ENCODE results near the gene CHSY1. TPM values are rescaled to one million over a fixed set of nuclear protein-coding genes. Genes with fewer than 3 reads are reported as not detected.
A peak's percentile ranks its signal among the peaks of the same experiment; 100 is the strongest.

The CHSY1 gene
- total RNA-seq, 1 experiment from 2014 or later = 59.1 TPM

DNA sequence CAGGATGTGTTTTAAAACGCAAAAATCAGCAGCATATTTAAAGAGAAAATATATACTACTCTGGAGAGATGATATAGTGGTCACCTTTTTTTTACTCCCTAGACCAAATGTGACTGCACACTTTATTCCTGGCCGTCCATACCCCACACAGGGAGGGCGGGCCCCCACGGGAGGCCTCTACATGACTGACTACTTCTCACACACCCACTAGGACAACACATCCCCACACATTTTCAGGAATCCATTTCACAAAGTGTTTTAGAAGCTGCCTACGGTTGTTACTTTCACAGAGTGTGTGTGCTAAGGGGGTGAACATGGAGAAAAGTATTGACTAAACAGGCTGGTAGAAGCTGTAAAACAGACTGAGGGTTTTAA lies 67.9 kb downstream of the CHSY1 start (continued):
- TF ChIP-seq, protein P1, sequence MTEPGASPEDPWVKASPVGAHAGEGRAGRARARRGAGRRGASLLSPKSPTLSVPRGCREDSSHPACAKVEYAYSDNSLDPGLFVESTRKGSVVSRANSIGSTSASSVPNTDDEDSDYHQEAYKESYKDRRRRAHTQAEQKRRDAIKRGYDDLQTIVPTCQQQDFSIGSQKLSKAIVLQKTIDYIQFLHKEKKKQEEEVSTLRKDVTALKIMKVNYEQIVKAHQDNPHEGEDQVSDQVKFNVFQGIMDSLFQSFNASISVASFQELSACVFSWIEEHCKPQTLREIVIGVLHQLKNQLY (CRISPR knock-in tag; IDR thresholded peaks at IDR 0.05) = no peak
- TF ChIP-seq FOXJ3 (CRISPR knock-in tag; IDR thresholded peaks at IDR 0.05; ENCODE audit: borderline replicate concordance) = no peak
- no peak for TF ChIP-seq PRRX2 (CRISPR knock-in tag; IDR thresholded peaks at IDR 0.05)
- TF ChIP-seq NR3C1 (CRISPR knock-in tag; conservative IDR thresholded peaks at IDR 0.05; ENCODE audit: low read depth) = no peak
- TF ChIP-seq, protein P2, sequence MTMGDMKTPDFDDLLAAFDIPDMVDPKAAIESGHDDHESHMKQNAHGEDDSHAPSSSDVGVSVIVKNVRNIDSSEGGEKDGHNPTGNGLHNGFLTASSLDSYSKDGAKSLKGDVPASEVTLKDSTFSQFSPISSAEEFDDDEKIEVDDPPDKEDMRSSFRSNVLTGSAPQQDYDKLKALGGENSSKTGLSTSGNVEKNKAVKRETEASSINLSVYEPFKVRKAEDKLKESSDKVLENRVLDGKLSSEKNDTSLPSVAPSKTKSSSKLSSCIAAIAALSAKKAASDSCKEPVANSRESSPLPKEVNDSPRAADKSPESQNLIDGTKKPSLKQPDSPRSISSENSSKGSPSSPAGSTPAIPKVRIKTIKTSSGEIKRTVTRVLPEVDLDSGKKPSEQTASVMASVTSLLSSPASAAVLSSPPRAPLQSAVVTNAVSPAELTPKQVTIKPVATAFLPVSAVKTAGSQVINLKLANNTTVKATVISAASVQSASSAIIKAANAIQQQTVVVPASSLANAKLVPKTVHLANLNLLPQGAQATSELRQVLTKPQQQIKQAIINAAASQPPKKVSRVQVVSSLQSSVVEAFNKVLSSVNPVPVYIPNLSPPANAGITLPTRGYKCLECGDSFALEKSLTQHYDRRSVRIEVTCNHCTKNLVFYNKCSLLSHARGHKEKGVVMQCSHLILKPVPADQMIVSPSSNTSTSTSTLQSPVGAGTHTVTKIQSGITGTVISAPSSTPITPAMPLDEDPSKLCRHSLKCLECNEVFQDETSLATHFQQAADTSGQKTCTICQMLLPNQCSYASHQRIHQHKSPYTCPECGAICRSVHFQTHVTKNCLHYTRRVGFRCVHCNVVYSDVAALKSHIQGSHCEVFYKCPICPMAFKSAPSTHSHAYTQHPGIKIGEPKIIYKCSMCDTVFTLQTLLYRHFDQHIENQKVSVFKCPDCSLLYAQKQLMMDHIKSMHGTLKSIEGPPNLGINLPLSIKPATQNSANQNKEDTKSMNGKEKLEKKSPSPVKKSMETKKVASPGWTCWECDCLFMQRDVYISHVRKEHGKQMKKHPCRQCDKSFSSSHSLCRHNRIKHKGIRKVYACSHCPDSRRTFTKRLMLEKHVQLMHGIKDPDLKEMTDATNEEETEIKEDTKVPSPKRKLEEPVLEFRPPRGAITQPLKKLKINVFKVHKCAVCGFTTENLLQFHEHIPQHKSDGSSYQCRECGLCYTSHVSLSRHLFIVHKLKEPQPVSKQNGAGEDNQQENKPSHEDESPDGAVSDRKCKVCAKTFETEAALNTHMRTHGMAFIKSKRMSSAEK (CRISPR knock-in tag; IDR thresholded peaks at IDR 0.05; ENCODE audit: borderline replicate concordance) = no peak
- no peak for TF ChIP-seq JUN (CRISPR knock-in tag; IDR thresholded peaks at IDR 0.05)
- TF ChIP-seq, protein P3, sequence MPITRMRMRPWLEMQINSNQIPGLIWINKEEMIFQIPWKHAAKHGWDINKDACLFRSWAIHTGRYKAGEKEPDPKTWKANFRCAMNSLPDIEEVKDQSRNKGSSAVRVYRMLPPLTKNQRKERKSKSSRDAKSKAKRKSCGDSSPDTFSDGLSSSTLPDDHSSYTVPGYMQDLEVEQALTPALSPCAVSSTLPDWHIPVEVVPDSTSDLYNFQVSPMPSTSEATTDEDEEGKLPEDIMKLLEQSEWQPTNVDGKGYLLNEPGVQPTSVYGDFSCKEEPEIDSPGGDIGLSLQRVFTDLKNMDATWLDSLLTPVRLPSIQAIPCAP (CRISPR knock-in tag; IDR thresholded peaks at IDR 0.05) = no peak
- no peak for TF ChIP-seq RELA (CRISPR knock-in tag; IDR thresholded peaks at IDR 0.05; ENCODE audit: borderline replicate concordance)

DNA sequence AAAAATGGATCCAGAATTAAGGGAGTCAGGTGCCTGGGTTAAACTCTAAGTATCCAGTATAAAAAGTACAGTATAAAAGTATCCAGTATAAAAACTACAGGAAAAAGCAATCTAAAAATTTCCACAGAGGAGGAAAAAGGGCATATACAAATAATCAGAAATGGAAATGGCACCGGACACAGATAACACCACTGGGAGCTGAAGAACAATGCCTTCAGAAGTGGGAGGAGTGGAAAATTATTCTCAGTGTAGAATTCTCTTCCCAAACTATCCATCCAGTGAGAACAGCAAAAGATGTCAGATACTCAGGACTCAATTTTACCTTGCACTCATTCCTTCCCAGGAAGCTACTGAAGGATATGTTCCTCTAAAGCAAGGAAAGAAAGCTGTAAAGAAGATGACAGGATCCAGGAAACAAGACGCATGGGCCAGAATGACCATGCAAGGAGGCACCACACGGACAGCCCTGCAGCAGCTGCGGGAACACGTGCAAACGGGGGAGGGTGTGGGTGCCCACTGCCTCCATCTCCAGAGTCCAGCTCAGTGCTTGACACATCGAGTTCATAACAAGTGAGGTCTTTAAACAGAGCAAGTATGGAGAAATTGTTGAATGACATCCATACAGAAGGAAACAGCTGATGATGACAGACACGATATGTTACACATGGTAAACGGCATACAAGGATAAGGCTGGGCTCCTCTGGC lies 68.5 kb downstream of the CHSY1 start:
- DNase-seq (ENCODE audit: low spot score) (no peak), ATAC-seq (no peak)
- peaks cover 21% of the 10 kb centered on the region for H3K36me3 Mint-ChIP-seq
- H3K4me3 Mint-ChIP-seq = no peak overlapping the region
- H3K9me3 Mint-ChIP-seq = no peaks in the 10 kb centered on the region
- H3K4me1 Mint-ChIP-seq = peaks cover 60% of the 10 kb centered on the region
- CTCF ChIA-PET = no interaction called here
- POLR2A ChIA-PET = no interaction called here
- H3K27ac Mint-ChIP-seq = peak overlapping the region; percentile 30
- H3K27me3 Mint-ChIP-seq (ENCODE audit: low read depth) = no peaks in the 10 kb centered on the region
- TF ChIP-seq NFYB (CRISPR knock-in tag; conservative IDR thresholded peaks at IDR 0.05; ENCODE audit: low read depth) (no peak), SMAD4 (CRISPR knock-in tag; IDR thresholded peaks at IDR 0.05) (no peak), GABPB1 (CRISPR knock-in tag; IDR thresholded peaks at IDR 0.05) (no peak), CBFB (CRISPR knock-in tag; IDR thresholded peaks at IDR 0.05; ENCODE audit: low read depth) (no peak), ZBTB21 (CRISPR knock-in tag; IDR thresholded peaks at IDR 0.05; ENCODE audit: borderline replicate concordance) (no peak), NR2C2 (CRISPR knock-in tag; IDR thresholded peaks at IDR 0.05) (no peak), ELF4 (CRISPR knock-in tag; IDR thresholded peaks at IDR 0.05; ENCODE audit: low read depth) (no peak), TCF7 (CRISPR knock-in tag; IDR thresholded peaks at IDR 0.05; ENCODE audit: low read depth) (no peak), HMGA2 (CRISPR knock-in tag; IDR thresholded peaks at IDR 0.05) (no peak), CREM (CRISPR knock-in tag; IDR thresholded peaks at IDR 0.05) (no peak), NR1H2 (CRISPR knock-in tag; IDR thresholded peaks at IDR 0.05) (no peak), NR3C1 (CRISPR knock-in tag; conservative IDR thresholded peaks at IDR 0.05; ENCODE audit: low read depth) (no peak)
- TF ChIP-seq, protein P3 (CRISPR knock-in tag; IDR thresholded peaks at IDR 0.05) = no peak
- TF ChIP-seq, protein P4, sequence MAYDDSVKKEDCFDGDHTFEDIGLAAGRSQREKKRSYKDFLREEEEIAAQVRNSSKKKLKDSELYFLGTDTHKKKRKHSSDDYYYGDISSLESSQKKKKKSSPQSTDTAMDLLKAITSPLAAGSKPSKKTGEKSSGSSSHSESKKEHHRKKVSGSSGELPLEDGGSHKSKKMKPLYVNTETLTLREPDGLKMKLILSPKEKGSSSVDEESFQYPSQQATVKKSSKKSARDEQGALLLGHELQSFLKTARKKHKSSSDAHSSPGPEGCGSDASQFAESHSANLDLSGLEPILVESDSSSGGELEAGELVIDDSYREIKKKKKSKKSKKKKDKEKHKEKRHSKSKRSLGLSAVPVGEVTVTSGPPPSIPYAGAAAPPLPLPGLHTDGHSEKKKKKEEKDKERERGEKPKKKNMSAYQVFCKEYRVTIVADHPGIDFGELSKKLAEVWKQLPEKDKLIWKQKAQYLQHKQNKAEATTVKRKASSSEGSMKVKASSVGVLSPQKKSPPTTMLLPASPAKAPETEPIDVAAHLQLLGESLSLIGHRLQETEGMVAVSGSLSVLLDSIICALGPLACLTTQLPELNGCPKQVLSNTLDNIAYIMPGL (CRISPR knock-in tag; IDR thresholded peaks at IDR 0.05) = no peak

Measured in WTC11 (cell line).